DND-41 (cell line): ENCODE measurements around the gene SLC22A1.

Experiments used
- EZH2 ChIP-seq: IDR thresholded peaks from 3 replicates; pipeline ENCODE4 v1.6.1; 2012; ENCODE audit warnings: borderline replicate concordance, low read depth, mild to moderate bottlenecking, moderate library complexity, low read length, inconsistent platforms; ENCODE audit not compliant: severe bottlenecking
- TF ChIP-seq, protein P1 (sequence below): IDR thresholded peaks from 2 replicates; pipeline ENCODE4 v1.5.1; 2012; ENCODE audit warnings: borderline replicate concordance, low read length, moderate library complexity, mild to moderate bottlenecking; ENCODE audit not compliant: poor library complexity, severe bottlenecking; ENCODE audit errors: extremely low read depth

- TF ChIP-seq, protein P1, sequence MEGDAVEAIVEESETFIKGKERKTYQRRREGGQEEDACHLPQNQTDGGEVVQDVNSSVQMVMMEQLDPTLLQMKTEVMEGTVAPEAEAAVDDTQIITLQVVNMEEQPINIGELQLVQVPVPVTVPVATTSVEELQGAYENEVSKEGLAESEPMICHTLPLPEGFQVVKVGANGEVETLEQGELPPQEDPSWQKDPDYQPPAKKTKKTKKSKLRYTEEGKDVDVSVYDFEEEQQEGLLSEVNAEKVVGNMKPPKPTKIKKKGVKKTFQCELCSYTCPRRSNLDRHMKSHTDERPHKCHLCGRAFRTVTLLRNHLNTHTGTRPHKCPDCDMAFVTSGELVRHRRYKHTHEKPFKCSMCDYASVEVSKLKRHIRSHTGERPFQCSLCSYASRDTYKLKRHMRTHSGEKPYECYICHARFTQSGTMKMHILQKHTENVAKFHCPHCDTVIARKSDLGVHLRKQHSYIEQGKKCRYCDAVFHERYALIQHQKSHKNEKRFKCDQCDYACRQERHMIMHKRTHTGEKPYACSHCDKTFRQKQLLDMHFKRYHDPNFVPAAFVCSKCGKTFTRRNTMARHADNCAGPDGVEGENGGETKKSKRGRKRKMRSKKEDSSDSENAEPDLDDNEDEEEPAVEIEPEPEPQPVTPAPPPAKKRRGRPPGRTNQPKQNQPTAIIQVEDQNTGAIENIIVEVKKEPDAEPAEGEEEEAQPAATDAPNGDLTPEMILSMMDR: no peak
- no peak for TF ChIP-seq EZH2
These were observed 5.2 kb upstream of the SLC22A1 start for GRCh38 chr6:160116411-160116810.
